Thyroid gland (tissue), 4 donors: Measurements from ENCODE around the gene LCN10. TPM values are rescaled to one million over a fixed set of nuclear protein-coding genes. Genes with fewer than 3 reads are reported as not detected.

Experiments
- DNase-seq, 2 donors: peaks; one replicate each; pipeline ENCODE4 v3.0.0-alpha.2; 2019
- H3K27ac ChIP-seq, 3 donors: fragments of 200-600 bp; sonication (generic); 1 replicate in 2 of 3; 2 replicates in 1 of 3; pipeline ENCODE4 v1.5.1; 2016 to 2019; ENCODE audit warnings: mild to moderate bottlenecking in 1 of 3, moderate library complexity in 1 of 3
- H3K27me3 ChIP-seq: fragments of 200-600 bp; sonication (generic); one replicate; pipeline ENCODE4 v1.5.1; 2019
- H3K36me3 ChIP-seq, 2 donors: fragments of 200-600 bp; sonication (generic); one replicate each; pipeline ENCODE4 v1.5.1; 2016 to 2019
- H3K4me1 ChIP-seq, 2 donors: fragments of 200-600 bp; sonication (generic); one replicate each; pipeline ENCODE4 v1.5.1; 2017 to 2019
- H3K4me3 ChIP-seq, 3 donors: fragments of 200-600 bp; sonication (generic); replicated peaks in 1 of 3; 1 replicate in 2 of 3; 2 replicates in 1 of 3; pipeline ENCODE4 v1.5.1; 2016; ENCODE audit warnings: mild to moderate bottlenecking in 1 of 3
- H3K9me3 ChIP-seq: fragments of 200-600 bp; sonication (generic); one replicate; pipeline ENCODE4 v1.5.1; 2017
- CTCF ChIP-seq, 6 experiments: fragments of 200-600 bp in 3 of 6; fragments of 450-650 bp in 3 of 6; sonication (generic) in 3 of 6; IDR thresholded peaks; one replicate each; pipeline ENCODE4 v1.5.1; 2016 to 2019; ENCODE audit warnings: antibody characterized with exemption in 6 of 6, mild to moderate bottlenecking in 2 of 6, inconsistent platforms in 1 of 6, moderate library complexity in 1 of 6
- POLR2A ChIP-seq, 2 donors: fragments of 450-650 bp; IDR thresholded peaks; one replicate each; pipeline ENCODE4 v1.6.1; 2017; ENCODE audit warnings: antibody characterized with exemption in 2 of 2, mild to moderate bottlenecking in 2 of 2, moderate library complexity in 1 of 2
- WGBS, 2 donors: methylation state at CpG; one replicate each; pipeline ENCODE4 v1.1.5; 2017; 5-methylcytosine and 5-hydroxymethylcytosine counted together
- intact Hi-C: fragments of 100-400 bp; cut with DNase I; formaldehyde crosslinking; loops from one replicate; pipeline ENCODE4 v1.15.1; 2023
- microRNA-seq: library from miRNA; unstranded; fragments of <30 nt; microRNA quantifications from one replicate; pipeline ENCODE4, GENCODE V29; 2016
- small RNA-seq: library from RNA; depleted of rRNA; stranded (forward); fragments of <200 nt; gene quantifications from one replicate; pipeline ENCODE3, GENCODE V24; 2016
- total RNA-seq, 4 donors: library from RNA; depleted of rRNA; stranded (reverse); fragments of >200 nt; gene quantifications; one replicate each; pipeline ENCODE4 v1.2.3, GENCODE V29; 2016

LCN10 gene
- total RNA-seq, 4 donors from 2014 or later, result 5.8 to 10.1 (median 7.1) TPM

GRCh38 chr9:136688274-136689107 is 54.2 kb downstream of the LCN10 start:
- H3K27ac ChIP-seq, result peak overlapping the region; percentile 56 to 92 (median 83)
- 78 to 89% methylated on average over 12 of the region's 21 CpGs for WGBS, 2 donors
- TF ChIP-seq CTCF (IDR thresholded peaks at IDR 0.05) (no peak), POLR2A (IDR thresholded peaks at IDR 0.05) (no peak)
- no peaks in the 10 kb centered on the region for H3K27me3 ChIP-seq
- H3K9me3 ChIP-seq, result no peaks in the 10 kb centered on the region
- no peaks in the 10 kb centered on the region for H3K36me3 ChIP-seq
- intact Hi-C loops, result no loop called here
- no peak overlapping the region for H3K4me3 ChIP-seq
- no peak for DNase-seq
- peaks cover 44 to 81% of the 10 kb centered on the region in 2 donors for H3K4me1 ChIP-seq

Small RNA genes within 50 kb of the gene (microRNA-seq; reads per million reads assigned to microRNA genes)
- not detected for gene MIR6722

Small RNA genes within 50 kb of the gene (small RNA-seq; reads per million reads assigned to genes)
- not detected for gene ATP6V1G1P3
- not detected for gene MIR6722

Other genes with a start within 250 kb of the LCN10 start
- gene NOTCH1, start 196.9 kb downstream of the LCN10 start, total RNA-seq, result 10 to 100 TPM; 19.6 to 35.4 (median 23.2) TPM
- gene EGFL7, start 80.0 kb downstream of the LCN10 start, total RNA-seq, result 100 to 1,000 TPM in 1 of 4 donors, 10 to 100 TPM in 3; 38.4 to 143 (median 81.6) TPM
- 10 to 100 TPM; 58.6 to 78.7 (median 72.0) TPM for gene AGPAT2, start 55.5 kb downstream of the LCN10 start, total RNA-seq
- gene DIPK1B, start 30.4 kb downstream of the LCN10 start, total RNA-seq, result 10 to 100 TPM; 19.4 to 23.6 (median 22.6) TPM
- gene LCN6, start 5.6 kb upstream of the LCN10 start, total RNA-seq, result 10 to 100 TPM in 1 of 4 donors, 1 to 10 TPM in 3; 1.4 to 10.0 (median 4.5) TPM
- 1 to 10 TPM in 1 of 4 donors, under 1 TPM in 1, not detected in 2; 0.93 to 1.0 TPM for gene LCN8, start 15.3 kb upstream of the LCN10 start, total RNA-seq
- not detected for gene LCN15, start 21.6 kb upstream of the LCN10 start, total RNA-seq
- 100 to 1,000 TPM in 3 of 4 donors, 10 to 100 TPM in 1; 81.6 to 189 (median 141) TPM for gene TMEM141, start 48.4 kb upstream of the LCN10 start, total RNA-seq
- 1 to 10 TPM; 1.3 to 4.6 (median 2.8) TPM for gene CCDC183, start 53.4 kb upstream of the LCN10 start, total RNA-seq
- 10 to 100 TPM; 59.8 to 84.0 (median 62.2) TPM for gene RABL6, start 65.0 kb upstream of the LCN10 start, total RNA-seq
- 1 to 10 TPM in 3 of 4 donors, under 1 TPM in 1; 0.83 to 4.7 (median 2.3) TPM for gene AJM1, start 99.5 kb upstream of the LCN10 start, total RNA-seq
- 100 to 1,000 TPM in 2 of 4 donors, 10 to 100 TPM in 2; 79.4 to 174 (median 115) TPM for gene PHPT1, start 106.5 kb upstream of the LCN10 start, total RNA-seq
- gene MAMDC4, start 109.4 kb upstream of the LCN10 start, total RNA-seq, result 10 to 100 TPM in 2 of 4 donors, 1 to 10 TPM in 2; 4.1 to 20.4 (median 9.0) TPM
- 100 to 1,000 TPM; 339 to 591 (median 526) TPM for gene EDF1, start 123.4 kb upstream of the LCN10 start, total RNA-seq
- gene TRAF2, start 143.6 kb upstream of the LCN10 start, total RNA-seq, result 10 to 100 TPM in 3 of 4 donors, 1 to 10 TPM in 1; 9.7 to 18.3 (median 15.4) TPM
- 100 to 1,000 TPM; 138 to 282 (median 203) TPM for gene FBXW5, start 201.8 kb upstream of the LCN10 start, total RNA-seq
- gene C8G, start 202.3 kb upstream of the LCN10 start, total RNA-seq, result 1 to 10 TPM in 1 of 4 donors, not detected in 3; 1.8 TPM
- gene LCN12, start 209.3 kb upstream of the LCN10 start, total RNA-seq, result 10 to 100 TPM; 24.3 to 85.0 (median 54.0) TPM
- 10 to 100 TPM in 3 of 4 donors, 1 to 10 TPM in 1; 5.0 to 39.5 (median 33.9) TPM for gene PTGDS, start 234.6 kb upstream of the LCN10 start, total RNA-seq
- gene LCNL1, start 240.1 kb upstream of the LCN10 start, total RNA-seq, result under 1 TPM in 1 of 4 donors, not detected in 3; 0.54 TPM
- 100 to 1,000 TPM in 1 of 4 donors, 10 to 100 TPM in 3; 29.8 to 109 (median 50.7) TPM for gene PAXX, start 249.5 kb upstream of the LCN10 start, total RNA-seq